ENCODE data around the gene ZBTB3. TPM values are rescaled to one million over a fixed set of nuclear protein-coding genes. Genes with fewer than 3 reads are reported as not detected.

ZBTB3 gene
- total and polyA plus RNA-seq, 7 donors: 1.5 to 8.7 (median 5.4) TPM

DNA sequence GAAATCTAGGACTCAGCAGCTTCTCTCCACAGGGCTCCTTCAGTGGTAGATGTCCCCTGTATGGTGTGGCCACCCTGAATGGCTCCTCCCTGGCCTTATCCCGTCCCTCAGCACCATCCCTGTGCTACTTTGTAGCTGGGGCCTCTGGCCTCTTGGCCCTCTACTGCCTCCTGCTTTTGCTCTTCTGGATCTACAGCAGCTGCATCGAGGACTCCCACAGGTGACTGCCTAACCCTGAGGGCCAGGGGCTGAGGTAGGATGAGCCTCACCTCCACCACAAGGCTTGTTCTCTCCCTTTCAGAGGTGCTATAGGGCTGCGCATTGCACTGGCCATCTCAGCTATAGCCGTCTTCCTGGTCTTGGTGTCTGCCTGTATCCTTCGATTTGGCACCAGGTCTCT lies 35.0 kb upstream of the ZBTB3 start:
- Histone ChIP-seq H3K27ac (no peak overlapping the region), H3K27me3 (ENCODE audit: insufficient read depth in 3 of 3, low read length in 2 of 3) (no peaks in the 10 kb centered on the region), H3K9me3 (no peaks in the 10 kb centered on the region), H3K4me3 (peak overlapping the region; percentile 97), H3K4me1 (peaks cover 34% of the 10 kb centered on the region), H3K36me3 (ENCODE audit: insufficient read depth in 1 of 2, low read depth in 1 of 2) (peaks cover 4 to 70% of the 10 kb centered on the region in 2 donors)
- no peak for TF ChIP-seq CTCF (IDR thresholded peaks at IDR 0.05)
- DNase-seq (no peak), ATAC-seq (no peak)
- 63 to 76% (median 68%) methylated on average over 5 of the region's 5 CpGs for WGBS, 3 donors
- intact Hi-C loops (cut with DNase I): loop anchor here (5.0 kb wide), 2 partner anchors 43 to 73 kb away; partner anchors contain the start of genes STX5 (in 1 of the 2) and TEX54 (in 1 of the 2)

GRCh38 chr11:62787005-62787759 lies 33.2 kb upstream of the ZBTB3 start, which contains the start of gene TMEM179B:
Gene TMEM179B (plus strand): TSS chr11:62787402. CDS start chr11:62787432, 30 bp downstream.
- peaks cover 34% of the 10 kb centered on the region for H3K4me1 ChIP-seq
- TF ChIP-seq CTCF (IDR thresholded peaks at IDR 0.05): peak; percentile 39
- no peaks in the 10 kb centered on the region for H3K27me3 ChIP-seq (ENCODE audit: insufficient read depth in 3 of 3, low read length in 2 of 3)
- peak; percentile 97 to 98 for DNase-seq
- peak; percentile 89 to 91 (median 90) for ATAC-seq
- H3K9me3 ChIP-seq: no peaks in the 10 kb centered on the region
- peaks cover 0 to 68% of the 10 kb centered on the region in 2 donors for H3K36me3 ChIP-seq (ENCODE audit: insufficient read depth in 1 of 2, low read depth in 1 of 2)
- WGBS, 3 donors: 0% methylated on average over 65 to 88 of the region's 88 CpGs
- intact Hi-C loops (cut with DNase I): loop anchor here (2.0 to 5.0 kb wide), 3 partner anchors 45 to 76 kb away; partner anchors contain the start of genes STX5 (in 1 of the 2) and TEX54 (in 1 of the 2)
- H3K4me3 ChIP-seq: peak within 1 kb of the TSS; percentile 97
- peak within 1 kb of the TSS; percentile 99 for H3K27ac ChIP-seq

DNA sequence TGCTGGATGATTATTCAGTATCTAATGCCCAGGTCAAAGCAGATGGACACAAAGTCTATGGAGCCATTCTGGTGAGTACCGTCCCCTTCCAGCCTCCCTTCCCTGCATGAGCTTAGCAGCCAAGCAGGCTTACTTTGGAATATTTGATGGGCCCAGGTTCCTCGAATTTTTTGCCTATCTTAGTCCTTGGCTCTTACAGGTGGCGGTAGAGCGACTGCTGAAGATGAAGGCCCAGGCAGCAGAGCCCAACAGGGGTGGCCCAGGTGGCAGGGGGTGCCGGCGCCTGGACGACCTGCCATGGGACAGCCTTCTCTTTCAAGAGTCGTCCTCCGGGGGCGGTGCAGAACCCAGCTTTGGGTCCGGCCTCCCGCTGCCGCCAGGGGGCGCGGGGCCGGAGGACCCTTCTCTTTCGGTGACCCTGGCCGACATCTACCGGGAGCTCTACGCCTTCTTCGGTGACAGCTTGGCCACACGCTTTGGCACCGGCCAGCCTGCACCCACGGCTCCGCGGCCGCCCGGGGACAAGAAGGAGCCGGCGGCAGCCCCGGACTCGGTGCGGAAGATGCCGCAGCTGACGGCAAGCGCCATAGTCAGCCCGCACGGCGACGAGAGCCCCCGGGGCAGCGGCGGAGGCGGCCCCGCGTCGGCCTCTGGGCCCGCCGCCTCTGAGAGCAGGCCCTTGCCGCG lies 32.5 kb upstream of the ZBTB3 start:
- peak overlapping the region; percentile 97 for H3K4me3 ChIP-seq
- H3K27me3 ChIP-seq (ENCODE audit: insufficient read depth in 3 of 3, low read length in 2 of 3): no peaks in the 10 kb centered on the region
- intact Hi-C loops (cut with DNase I): loop anchor here (2.0 to 5.0 kb wide), 3 partner anchors 46 to 76 kb away; partner anchors contain the start of genes STX5 (in 1 of the 2) and TEX54 (in 1 of the 2)
- DNase-seq (peak; percentile 91 to 95), ATAC-seq (peak; percentile 80 to 84 (median 84))
- peak; percentile 93 for TF ChIP-seq CTCF (IDR thresholded peaks at IDR 0.05)
- H3K4me1 ChIP-seq: peaks cover 34% of the 10 kb centered on the region
- no peaks in the 10 kb centered on the region for H3K9me3 ChIP-seq
- H3K27ac ChIP-seq: peak overlapping the region; percentile 99
- peaks cover 0 to 73% of the 10 kb centered on the region in 2 donors for H3K36me3 ChIP-seq (ENCODE audit: insufficient read depth in 1 of 2, low read depth in 1 of 2)
- 0 to 3% (median 1%) methylated on average over 30 to 51 of the region's 51 CpGs for WGBS, 3 donors

DNA sequence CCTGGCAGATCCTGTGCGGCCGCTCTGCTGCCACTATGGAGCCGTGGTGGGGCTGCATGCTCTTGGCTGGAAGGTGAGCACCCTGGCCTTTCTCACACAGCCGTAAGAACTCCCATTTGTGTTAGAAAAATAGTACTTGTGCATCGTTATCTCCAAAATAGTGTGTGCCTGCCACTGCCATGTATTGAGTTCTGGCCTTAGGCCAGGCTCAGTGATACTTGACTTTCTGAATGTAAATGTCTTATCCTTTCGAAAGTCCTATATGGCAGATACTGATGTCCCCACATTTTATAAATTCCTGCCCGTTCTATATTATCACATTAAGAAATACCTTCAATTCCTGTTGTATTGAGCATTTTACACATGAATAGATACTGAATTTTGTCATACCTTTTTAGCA lies 28.8 kb upstream of the ZBTB3 start:
- H3K27me3 ChIP-seq (ENCODE audit: insufficient read depth in 3 of 3, low read length in 2 of 3): no peaks in the 10 kb centered on the region
- H3K4me3 ChIP-seq: no peak overlapping the region
- H3K9me3 ChIP-seq: no peaks in the 10 kb centered on the region
- peaks cover 0 to 84% of the 10 kb centered on the region in 2 donors for H3K36me3 ChIP-seq (ENCODE audit: insufficient read depth in 1 of 2, low read depth in 1 of 2)
- DNase-seq (no peak), ATAC-seq (no peak)
- WGBS, 3 donors: 91 to 95% (median 93%) methylated on average over 7 of the region's 7 CpGs
- TF ChIP-seq CTCF (IDR thresholded peaks at IDR 0.05): no peak
- peaks cover 9% of the 10 kb centered on the region for H3K4me1 ChIP-seq
- no peak overlapping the region for H3K27ac ChIP-seq
- intact Hi-C loops (cut with DNase I): no loop called here
